HCT116 (cell line): ENCODE data around the gene RAP2A. TPM values are rescaled to one million over a fixed set of nuclear protein-coding genes. Genes with fewer than 3 reads are reported as not detected.

Source experiments
- ATAC-seq: fragments of 200-7000 bp; cut with Tn5 transposase; 2 replicates; pipeline ENCODE4 v1.9.1; 2020; ENCODE audit warnings: mild to moderate bottlenecking, moderate library complexity
- BruUV-seq: library from RNA; stranded (reverse); fragments of 400-500 nt; replicated peaks from 2 replicates; lab custom pipeline; 2021; lab: Mats Ljungman, UMichigan
- CTCF ChIA-PET: fragments of 300-600 bp; sonication (Branson Sonifier 250); formaldehyde crosslinking; loops from one replicate; lab custom pipeline; 2021; ENCODE audit warnings: antibody characterized with exemption; lab: Charles Lee
- POLR2A ChIA-PET: fragments of 300-600, 350-600 bp; sonication (Branson Sonifier 250); formaldehyde crosslinking; loops from one replicate; lab custom pipeline; 2021; ENCODE audit warnings: antibody characterized with exemption; lab: Charles Lee
- RAD21 ChIA-PET, 2 experiments: fragments of 300-600 bp; sonication (Branson Sonifier 250); formaldehyde crosslinking; loops; one replicate each; lab custom pipeline; 2023; ENCODE audit warnings: low total read pairs in 2 of 2; ENCODE audit not compliant: uncharacterized antibody in 2 of 2, unreplicated experiment in 2 of 2, low non-redundant PET in 1 of 2; lab: Charles Lee
- DNase-seq: peaks from one replicate; pipeline ENCODE4 v3.0.0-alpha.2; 2010; ENCODE audit warnings: low read depth, low spot score
- H2AFZ ChIP-seq: fragments of 200-600 bp; shearing (Covaris generic), sonication (generic); 2 replicates; pipeline ENCODE4 v1.6.1; 2017; ENCODE audit warnings: low read depth, mixed run types, mixed read lengths, antibody characterized with exemption, low read length; ENCODE audit not compliant: poor library complexity, severe bottlenecking
- H3K27ac ChIP-seq: 2 replicates; pipeline ENCODE4 v1.5.1; 2012; ENCODE audit warnings: low read depth, low read length
- H3K27me3 ChIP-seq: fragments of 200-600 bp; sonication (generic); 2 replicates; pipeline ENCODE4 v1.6.1; 2016; ENCODE audit warnings: mixed run types, low read length, mixed read lengths; ENCODE audit not compliant: insufficient read depth
- H3K36me3 ChIP-seq, 2 experiments: fragments of 200-500 bp in 1 of 2; fragments of 200-600 bp in 1 of 2; sonication (Bioruptor generic) in 1 of 2; sonication (generic) in 1 of 2; 2 replicates each; pipeline versions ENCODE4 v1.5.1 to v1.6.1; 2014 to 2016; ENCODE audit warnings: low read length in 2 of 2, inconsistent platforms in 1 of 2, mixed read lengths in 1 of 2, mixed run types in 1 of 2; ENCODE audit not compliant: insufficient read depth in 2 of 2, control insufficient read depth in 1 of 2
- H3K4me1 ChIP-seq, 2 experiments: fragments of 200-600 bp in 1 of 2; sonication (generic) in 1 of 2; 2 replicates each; pipeline versions ENCODE4 v1.5.1 to v1.6.1; 2012 to 2017; ENCODE audit warnings: low read length in 2 of 2, inconsistent platforms in 1 of 2, mild to moderate bottlenecking in 1 of 2, mixed read lengths in 1 of 2, mixed run types in 1 of 2, moderate library complexity in 1 of 2; ENCODE audit not compliant: insufficient read depth in 2 of 2, control insufficient read depth in 1 of 2
- H3K4me2 ChIP-seq: fragments of 200-600 bp; sonication (generic); 2 replicates; pipeline ENCODE4 v1.6.1; 2017; ENCODE audit warnings: mixed run types, low read length, mixed read lengths
- H3K4me3 ChIP-seq, 2 experiments: fragments of 200-600 bp in 1 of 2; sonication (generic) in 1 of 2; replicated peaks in 1 of 2; 2 replicates each; pipeline ENCODE4 v1.5.1; 2011 to 2016; ENCODE audit warnings: low read length in 2 of 2, control low read depth in 1 of 2, low read depth in 1 of 2, mild to moderate bottlenecking in 1 of 2, mixed read lengths in 1 of 2, mixed run types in 1 of 2
- H3K79me2 ChIP-seq: fragments of 200-600 bp; sonication (generic); 2 replicates; pipeline ENCODE4 v1.6.1; 2017; ENCODE audit warnings: mild to moderate bottlenecking, mixed run types, low read length, moderate library complexity, mixed read lengths; ENCODE audit not compliant: insufficient read depth
- H3K9ac ChIP-seq: fragments of 200-600 bp; sonication (generic); 2 replicates; pipeline ENCODE4 v1.6.1; 2016; ENCODE audit warnings: low read length, mixed read lengths
- H3K9me2 ChIP-seq: fragments of 200-600 bp; sonication (generic), shearing (Covaris generic); 2 replicates; pipeline ENCODE4 v1.6.1; 2017; ENCODE audit warnings: mixed run types, mild to moderate bottlenecking, moderate library complexity; ENCODE audit not compliant: insufficient read depth
- H3K9me3 ChIP-seq, 2 experiments: fragments of 200-500 bp in 1 of 2; fragments of 200-600 bp in 1 of 2; sonication (Bioruptor generic) in 1 of 2; sonication (generic) in 1 of 2; 2 replicates each; pipeline ENCODE4 v1.6.1; 2014 to 2017; ENCODE audit warnings: low read length in 2 of 2, mixed read lengths in 2 of 2, inconsistent platforms in 1 of 2, low read depth in 1 of 2, mild to moderate bottlenecking in 1 of 2, mixed run types in 1 of 2, moderate library complexity in 1 of 2; ENCODE audit not compliant: control insufficient read depth in 1 of 2, insufficient read depth in 1 of 2
- H4K20me1 ChIP-seq: fragments of 200-600 bp; sonication (generic), shearing (Covaris generic); 2 replicates; pipeline ENCODE4 v1.6.1; 2017; ENCODE audit warnings: mixed run types, mild to moderate bottlenecking, moderate library complexity; ENCODE audit not compliant: insufficient read depth
- CBX3 ChIP-seq: IDR thresholded peaks from 2 replicates; pipeline ENCODE4 v1.6.1; 2012; ENCODE audit warnings: low read depth
- EGR1 ChIP-seq: IDR thresholded peaks from 2 replicates; pipeline ENCODE4 v1.6.1; 2012; ENCODE audit warnings: low read depth
- ELF1 ChIP-seq: IDR thresholded peaks from 2 replicates; pipeline ENCODE4 v1.6.1; 2012; ENCODE audit warnings: low read depth, borderline replicate concordance
- EZH2 ChIP-seq: fragments of 200-600 bp; sonication (generic); IDR thresholded peaks from 2 replicates; pipeline ENCODE4 v1.6.1; 2017; ENCODE audit warnings: antibody characterized with exemption, mixed run types
- FOSL1 ChIP-seq: IDR thresholded peaks from 2 replicates; pipeline ENCODE4 v1.6.1; 2012; ENCODE audit warnings: low read depth
- JUND ChIP-seq: IDR thresholded peaks from 2 replicates; pipeline ENCODE4 v1.6.1; 2012
- POLR2A ChIP-seq: IDR thresholded peaks from 2 replicates; pipeline ENCODE4 v1.7.0; 2011; ENCODE audit warnings: borderline replicate concordance; ENCODE audit not compliant: insufficient read depth, insufficient read length; ENCODE audit errors: extremely low read depth
- POLR2AphosphoS5 ChIP-seq: IDR thresholded peaks from 2 replicates; pipeline ENCODE4 v1.6.1; 2011; ENCODE audit warnings: mild to moderate bottlenecking, low read depth, low read length, moderate library complexity
- SIN3A ChIP-seq: IDR thresholded peaks from 2 replicates; pipeline ENCODE4 v1.6.1; 2012; ENCODE audit warnings: low read depth
- TCF7L2 ChIP-seq: IDR thresholded peaks from 2 replicates; pipeline ENCODE4 v1.7.0; 2011; ENCODE audit warnings: borderline replicate concordance, inconsistent platforms; ENCODE audit not compliant: insufficient read depth, insufficient read length; ENCODE audit errors: extremely low read depth
- ZFX ChIP-seq: fragments of 450-650 bp; IDR thresholded peaks from 2 replicates; pipeline ENCODE4 v1.6.1; 2017
- ZNF274 ChIP-seq: fragments of 200-500 bp; sonication (Bioruptor generic); IDR thresholded peaks from 2 replicates; pipeline ENCODE4 v1.6.1; 2014; ENCODE audit warnings: mild to moderate bottlenecking, low read depth, low read length, inconsistent platforms
- intact Hi-C: fragments of 100-400 bp; cut with micrococcal nuclease; formaldehyde crosslinking; loops from 2 replicates; pipeline ENCODE4 v1.10.0; 2022
- total RNA-seq: library from RNA; stranded (reverse); gene quantifications from one replicate; pipeline ENCODE4 v1.2.1, GENCODE V29; 2021; ENCODE audit not compliant: unreplicated experiment
- TF ChIP-seq, protein P1 (sequence below): IDR thresholded peaks from 2 replicates; pipeline ENCODE4 v1.6.1; 2012; ENCODE audit warnings: low read depth
- TF ChIP-seq, protein P2 (sequence below): IDR thresholded peaks from 2 replicates; pipeline ENCODE4 v1.6.1; 2011; ENCODE audit warnings: mild to moderate bottlenecking, low read length, moderate library complexity; ENCODE audit not compliant: insufficient replicate concordance; ENCODE audit errors: extremely low read depth
- TF ChIP-seq, protein P3 (sequence below): IDR thresholded peaks from 2 replicates; pipeline ENCODE4 v1.6.1; 2012
- TF ChIP-seq, protein P4 (sequence below): IDR thresholded peaks from 2 replicates; pipeline ENCODE4 v1.6.1; 2012

The RAP2A gene
- total RNA-seq, 1 experiment from 2014 or later: 27.6 TPM

DNA sequence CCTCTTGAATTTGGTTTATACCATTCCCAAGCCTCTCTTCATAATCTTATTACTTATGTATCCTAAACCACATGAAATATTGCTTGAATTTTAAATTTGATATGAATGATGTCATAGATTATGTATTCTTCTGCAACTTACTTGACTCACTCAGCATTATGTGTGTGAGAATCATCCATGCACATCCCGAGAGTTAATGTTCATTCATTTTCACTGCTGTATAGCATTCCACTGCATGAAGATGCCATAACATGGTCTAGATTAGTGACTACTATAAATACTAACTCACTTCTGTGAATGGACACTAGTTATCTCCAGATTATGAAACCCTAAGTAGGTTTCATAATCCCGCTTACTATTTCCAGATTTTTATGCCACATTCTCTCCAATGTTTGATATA, 25.0 kb upstream of the RAP2A start:
- no peak for DNase-seq
- ATAC-seq: no peak
- no peaks in the 10 kb centered on the region for H3K79me2 ChIP-seq
- BruUV-seq: no TSS peak
- ChIA-PET RAD21 (no interaction called here), POLR2A (no interaction called here), CTCF (no interaction called here)
- H3K9me2 ChIP-seq: no peaks in the 10 kb centered on the region; the same call in 1 of the 2 replicates
- no peaks in the 10 kb centered on the region for H3K27me3 ChIP-seq
- H3K9ac ChIP-seq: no peak overlapping the region
- no peak overlapping the region for H3K4me2 ChIP-seq
- no peaks in the 10 kb centered on the region for H3K4me1 ChIP-seq
- no peak overlapping the region for H3K27ac ChIP-seq
- H3K4me3 ChIP-seq: no peak overlapping the region
- intact Hi-C loops: no loop called here
- TF ChIP-seq, protein P1, sequence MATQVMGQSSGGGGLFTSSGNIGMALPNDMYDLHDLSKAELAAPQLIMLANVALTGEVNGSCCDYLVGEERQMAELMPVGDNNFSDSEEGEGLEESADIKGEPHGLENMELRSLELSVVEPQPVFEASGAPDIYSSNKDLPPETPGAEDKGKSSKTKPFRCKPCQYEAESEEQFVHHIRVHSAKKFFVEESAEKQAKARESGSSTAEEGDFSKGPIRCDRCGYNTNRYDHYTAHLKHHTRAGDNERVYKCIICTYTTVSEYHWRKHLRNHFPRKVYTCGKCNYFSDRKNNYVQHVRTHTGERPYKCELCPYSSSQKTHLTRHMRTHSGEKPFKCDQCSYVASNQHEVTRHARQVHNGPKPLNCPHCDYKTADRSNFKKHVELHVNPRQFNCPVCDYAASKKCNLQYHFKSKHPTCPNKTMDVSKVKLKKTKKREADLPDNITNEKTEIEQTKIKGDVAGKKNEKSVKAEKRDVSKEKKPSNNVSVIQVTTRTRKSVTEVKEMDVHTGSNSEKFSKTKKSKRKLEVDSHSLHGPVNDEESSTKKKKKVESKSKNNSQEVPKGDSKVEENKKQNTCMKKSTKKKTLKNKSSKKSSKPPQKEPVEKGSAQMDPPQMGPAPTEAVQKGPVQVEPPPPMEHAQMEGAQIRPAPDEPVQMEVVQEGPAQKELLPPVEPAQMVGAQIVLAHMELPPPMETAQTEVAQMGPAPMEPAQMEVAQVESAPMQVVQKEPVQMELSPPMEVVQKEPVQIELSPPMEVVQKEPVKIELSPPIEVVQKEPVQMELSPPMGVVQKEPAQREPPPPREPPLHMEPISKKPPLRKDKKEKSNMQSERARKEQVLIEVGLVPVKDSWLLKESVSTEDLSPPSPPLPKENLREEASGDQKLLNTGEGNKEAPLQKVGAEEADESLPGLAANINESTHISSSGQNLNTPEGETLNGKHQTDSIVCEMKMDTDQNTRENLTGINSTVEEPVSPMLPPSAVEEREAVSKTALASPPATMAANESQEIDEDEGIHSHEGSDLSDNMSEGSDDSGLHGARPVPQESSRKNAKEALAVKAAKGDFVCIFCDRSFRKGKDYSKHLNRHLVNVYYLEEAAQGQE: no peak
- TF ChIP-seq SIN3A (no peak), ELF1 (no peak)
- H4K20me1 ChIP-seq: no peaks in the 10 kb centered on the region
- no peaks in the 10 kb centered on the region for H3K9me3 ChIP-seq
- no peak overlapping the region for H2AFZ ChIP-seq
- no peaks in the 10 kb centered on the region for H3K36me3 ChIP-seq

DNA sequence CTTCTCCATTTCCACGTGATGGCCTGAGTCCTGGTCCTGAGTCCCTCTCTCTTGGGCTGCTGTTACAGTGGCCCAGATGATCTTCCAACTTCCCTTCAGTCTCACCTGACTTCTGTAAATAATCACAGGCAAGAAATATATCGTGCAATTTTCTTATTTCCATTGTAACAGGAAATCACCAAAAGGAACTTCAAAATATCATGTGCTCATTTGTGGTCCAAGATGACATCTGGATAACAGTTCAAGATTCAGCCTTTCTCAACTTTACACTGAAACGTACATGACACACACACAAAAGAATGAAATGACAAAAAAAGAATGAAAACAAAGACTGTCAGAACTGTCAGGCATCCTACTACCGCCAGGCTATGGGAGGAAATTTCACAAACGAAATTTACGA, 22.0 kb upstream of the RAP2A start:
- Histone ChIP-seq H3K9me2 (no peaks in the 10 kb centered on the region), H3K79me2 (no peaks in the 10 kb centered on the region), H2AFZ (no peak overlapping the region), H3K4me3 (no peak overlapping the region), H3K27ac (no peak overlapping the region), H4K20me1 (no peaks in the 10 kb centered on the region), H3K4me2 (no peak overlapping the region), H3K9ac (no peak overlapping the region), H3K36me3 (no peaks in the 10 kb centered on the region), H3K9me3 (no peaks in the 10 kb centered on the region), H3K27me3 (no peaks in the 10 kb centered on the region), H3K4me1 (no peaks in the 10 kb centered on the region)
- CTCF ChIA-PET: no interaction called here
- no TSS peak for BruUV-seq
- POLR2A ChIA-PET: no interaction called here
- intact Hi-C loops: no loop called here
- DNase-seq (no peak), ATAC-seq (no peak)
- RAD21 ChIA-PET: no interaction called here
- no peak for TF ChIP-seq TCF7L2
- TF ChIP-seq, protein P2, sequence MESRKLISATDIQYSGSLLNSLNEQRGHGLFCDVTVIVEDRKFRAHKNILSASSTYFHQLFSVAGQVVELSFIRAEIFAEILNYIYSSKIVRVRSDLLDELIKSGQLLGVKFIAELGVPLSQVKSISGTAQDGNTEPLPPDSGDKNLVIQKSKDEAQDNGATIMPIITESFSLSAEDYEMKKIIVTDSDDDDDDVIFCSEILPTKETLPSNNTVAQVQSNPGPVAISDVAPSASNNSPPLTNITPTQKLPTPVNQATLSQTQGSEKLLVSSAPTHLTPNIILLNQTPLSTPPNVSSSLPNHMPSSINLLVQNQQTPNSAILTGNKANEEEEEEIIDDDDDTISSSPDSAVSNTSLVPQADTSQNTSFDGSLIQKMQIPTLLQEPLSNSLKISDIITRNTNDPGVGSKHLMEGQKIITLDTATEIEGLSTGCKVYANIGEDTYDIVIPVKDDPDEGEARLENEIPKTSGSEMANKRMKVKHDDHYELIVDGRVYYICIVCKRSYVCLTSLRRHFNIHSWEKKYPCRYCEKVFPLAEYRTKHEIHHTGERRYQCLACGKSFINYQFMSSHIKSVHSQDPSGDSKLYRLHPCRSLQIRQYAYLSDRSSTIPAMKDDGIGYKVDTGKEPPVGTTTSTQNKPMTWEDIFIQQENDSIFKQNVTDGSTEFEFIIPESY: no peak
- TF ChIP-seq POLR2AphosphoS5: no peak
- no peak for TF ChIP-seq SIN3A
- TF ChIP-seq JUND: no peak
- no peak for TF ChIP-seq ELF1
- TF ChIP-seq, protein P3, sequence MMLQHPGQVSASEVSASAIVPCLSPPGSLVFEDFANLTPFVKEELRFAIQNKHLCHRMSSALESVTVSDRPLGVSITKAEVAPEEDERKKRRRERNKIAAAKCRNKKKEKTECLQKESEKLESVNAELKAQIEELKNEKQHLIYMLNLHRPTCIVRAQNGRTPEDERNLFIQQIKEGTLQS: no peak
- no peak for TF ChIP-seq EZH2
- no peak for TF ChIP-seq POLR2A
- no peak for TF ChIP-seq ZFX
- no peak for TF ChIP-seq ZNF274
- TF ChIP-seq, protein P4, sequence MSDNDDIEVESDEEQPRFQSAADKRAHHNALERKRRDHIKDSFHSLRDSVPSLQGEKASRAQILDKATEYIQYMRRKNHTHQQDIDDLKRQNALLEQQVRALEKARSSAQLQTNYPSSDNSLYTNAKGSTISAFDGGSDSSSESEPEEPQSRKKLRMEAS: no peak
- TF ChIP-seq CBX3: no peak
- TF ChIP-seq FOSL1: no peak
- no peak for TF ChIP-seq EGR1
